Immature natural killer cell (primary cell): ENCODE data around the gene SETD4. TPM values are rescaled to one million over a fixed set of nuclear protein-coding genes. Genes with fewer than 3 reads are reported as not detected.

Source experiments
- polyA plus RNA-seq, 3 donors: library from polyadenylated mRNA; unstranded; fragments of 300-500 nt; fragmentation: Illumina TruSeq; gene quantifications; one replicate each; pipeline ENCODE4 v1.2.3, GENCODE V29; 2021

SETD4 gene
- polyA plus RNA-seq, 3 donors from 2014 or later = 6.5 to 11.2 (median 8.6) TPM

Other genes with a start within 250 kb of the SETD4 start
- 10 to 100 TPM; 60.1 to 69.6 (median 62.1) TPM for gene CBR1, start 9.5 kb upstream of the SETD4 start, polyA plus RNA-seq
- gene CBR3, start 74.6 kb upstream of the SETD4 start, polyA plus RNA-seq = 1 to 10 TPM; 1.1 to 5.1 (median 1.5) TPM
- 10 to 100 TPM in 1 of 3 donors, 1 to 10 TPM in 2; 2.5 to 15.5 (median 4.5) TPM for gene DOP1B, start 96.3 kb upstream of the SETD4 start, polyA plus RNA-seq